Keratinocyte (primary cell): Measurements from ENCODE around the gene METTL24. TPM values are rescaled to one million over a fixed set of nuclear protein-coding genes. Genes with fewer than 3 reads are reported as not detected.

Experiments used
- DNase-seq: peaks from one replicate; pipeline ENCODE4 v3.0.0-alpha.2; 2011; ENCODE audit warnings: low read depth, missing footprints, low spot score
- FAIRE-seq: peaks from 2 replicates; lab custom pipeline; 2011; peaks lifted over from hg19 to GRCh38; lab: Jason Lieb, UNC
- H2AFZ ChIP-seq: 2 replicates; pipeline ENCODE4 v1.6.0; 2012; ENCODE audit warnings: low read length, control low read depth, inconsistent platforms; ENCODE audit not compliant: control insufficient read depth
- H3K27ac ChIP-seq: 2 replicates; pipeline ENCODE4 v1.5.1; 2011; ENCODE audit warnings: low read length; ENCODE audit not compliant: control insufficient read depth, insufficient read depth
- H3K27me3 ChIP-seq: 3 replicates; pipeline ENCODE4 v1.6.0; 2011; ENCODE audit warnings: low read length; ENCODE audit not compliant: control insufficient read depth, insufficient read depth; ENCODE audit errors: extremely low read depth
- H3K36me3 ChIP-seq, 2 experiments: 2 replicates in 1 of 2; 3 replicates in 1 of 2; pipeline ENCODE4 v1.5.1; 2011; ENCODE audit warnings: low read length in 2 of 2, mild to moderate bottlenecking in 1 of 2; ENCODE audit not compliant: control insufficient read depth in 2 of 2, insufficient read depth in 2 of 2; ENCODE audit errors: extremely low read depth in 1 of 2
- H3K4me1 ChIP-seq: 3 replicates; pipeline ENCODE4 v1.5.1; 2011; ENCODE audit warnings: low read length; ENCODE audit not compliant: control insufficient read depth, insufficient read depth; ENCODE audit errors: extremely low read depth
- H3K4me2 ChIP-seq: 3 replicates; pipeline ENCODE4 v1.6.0; 2011; ENCODE audit warnings: low read depth, low read length; ENCODE audit not compliant: control insufficient read depth, insufficient read depth; ENCODE audit errors: extremely low read depth
- H3K4me3 ChIP-seq, 3 experiments: fragments of 200-600 bp in 1 of 3; sonication (generic) in 1 of 3; 2 replicates in 2 of 3; 3 replicates in 1 of 3; pipeline ENCODE4 v1.5.1; 2011 to 2016; ENCODE audit warnings: low read length in 3 of 3, mild to moderate bottlenecking in 3 of 3, control low read depth in 2 of 3, inconsistent platforms in 1 of 3, low read depth in 1 of 3, mixed read lengths in 1 of 3, mixed run types in 1 of 3, moderate library complexity in 1 of 3; ENCODE audit not compliant: control insufficient read depth in 2 of 3, insufficient read depth in 2 of 3; ENCODE audit errors: extremely low read depth in 1 of 3
- H3K79me2 ChIP-seq: 2 replicates; pipeline ENCODE4 v1.6.0; 2012; ENCODE audit warnings: low read length; ENCODE audit not compliant: control insufficient read depth, insufficient read depth
- H3K9ac ChIP-seq: 3 replicates; pipeline ENCODE4 v1.6.0; 2011; ENCODE audit warnings: low read length; ENCODE audit not compliant: control insufficient read depth, insufficient read depth; ENCODE audit errors: extremely low read depth
- H3K9me1 ChIP-seq: 3 replicates; pipeline ENCODE4 v1.6.0; 2011; ENCODE audit warnings: low read length; ENCODE audit not compliant: control insufficient read depth, insufficient read depth; ENCODE audit errors: extremely low read depth
- H3K9me3 ChIP-seq: 2 replicates; pipeline ENCODE4 v1.5.1; 2012; ENCODE audit warnings: low read depth, low read length; ENCODE audit not compliant: control insufficient read depth
- H4K20me1 ChIP-seq: 3 replicates; pipeline ENCODE4 v1.6.0; 2011; ENCODE audit warnings: low read length; ENCODE audit not compliant: control insufficient read depth, insufficient read depth; ENCODE audit errors: extremely low read depth
- CTCF ChIP-seq, 3 experiments: IDR thresholded peaks in 1 of 3; conservative IDR thresholded peaks in 1 of 3; optimal IDR thresholded peaks in 1 of 3; 2 replicates in 2 of 3; 3 replicates in 1 of 3; pipeline versions ENCODE3 to v1.5.1; 2011; ENCODE audit warnings: low read length in 3 of 3, mild to moderate bottlenecking in 3 of 3, moderate library complexity in 2 of 3, control low read depth in 1 of 3, inconsistent platforms in 1 of 3; ENCODE audit not compliant: insufficient read depth in 2 of 3; ENCODE audit errors: extremely low read depth in 1 of 3
- EZH2 ChIP-seq: IDR thresholded peaks from one replicate; pipeline ENCODE4 v1.6.1; 2012; ENCODE audit warnings: inconsistent platforms, mild to moderate bottlenecking, low read length, moderate library complexity
- dilution Hi-C: fragments of 300-500 bp; cut with MboI; formaldehyde crosslinking; loops from one replicate; pipeline ENCODE4 v1.7.0; 2020; ENCODE audit warnings: low sequenced_read_pairs; ENCODE audit not compliant: extremely low pct_ligation_motif_present
- polyA plus RNA-seq, 5 experiments: library from polyadenylated mRNA; depleted of rRNA in 3 of 5; stranded (reverse) in 3 of 5; stranded (forward) in 1 of 5; unstranded in 1 of 5; fragments of >200 nt; gene quantifications; 1 replicate in 1 of 5; 2 replicates in 3 of 5; 3 replicates in 1 of 5; pipeline versions ENCODE4 v1.2.1 to v1.2.3, GENCODE V29; 2011 to 2012; ENCODE audit warnings: missing spikeins in 2 of 5, low read depth in 1 of 5, low replicate concordance in 1 of 5

The METTL24 gene
- polyA plus RNA-seq, 1 donor (not counting 4 experiments of a cell fraction or from before 2014, with no cell fraction given): not detected

- H3K27me3 ChIP-seq: no peaks in the 10 kb centered on the region
- H3K27ac ChIP-seq: peak overlapping the region; percentile 18
- H3K4me2 ChIP-seq: peak overlapping the region; percentile 24
- H3K79me2 ChIP-seq: no peaks in the 10 kb centered on the region
- H3K9ac ChIP-seq: no peak overlapping the region
- no peak overlapping the region for H3K4me3 ChIP-seq
- peaks cover 11% of the 10 kb centered on the region for H3K4me1 ChIP-seq
- no peak overlapping the region for H2AFZ ChIP-seq
- TF ChIP-seq EZH2 (no peak), CTCF (optimal IDR thresholded peaks at IDR 0.05 in 1 of 3, IDR thresholded peaks at IDR 0.05 in 1 of 3, conservative IDR thresholded peaks at IDR 0.05 in 1 of 3; ENCODE audit: extremely low read depth in 1 of 3, insufficient read depth in 2 of 3, low read length in 3 of 3) (no peak)
- DNase-seq: peak; percentile 30
- H3K9me1 ChIP-seq: no peaks in the 10 kb centered on the region
- no peaks in the 10 kb centered on the region for H4K20me1 ChIP-seq
- H3K36me3 ChIP-seq: peaks cover 6 to 10% of the 10 kb centered on the region in 2 experiments
- FAIRE-seq: peak; percentile 23
- dilution Hi-C loops: no loop called here
- H3K9me3 ChIP-seq: no peaks in the 10 kb centered on the region
These were observed 140.9 kb downstream of the METTL24 start for GRCh38 chr6:110217266-110217665.

- Histone ChIP-seq H3K9ac (no peak overlapping the region), H3K27me3 (no peaks in the 10 kb centered on the region), H4K20me1 (no peaks in the 10 kb centered on the region), H3K27ac (no peak overlapping the region), H3K36me3 (peaks cover 9 to 13% of the 10 kb centered on the region in 2 experiments), H3K79me2 (no peaks in the 10 kb centered on the region), H3K4me3 (no peak overlapping the region), H3K4me1 (peaks cover 11% of the 10 kb centered on the region), H3K9me1 (no peaks in the 10 kb centered on the region), H3K9me3 (no peaks in the 10 kb centered on the region), H2AFZ (no peak overlapping the region), H3K4me2 (no peak overlapping the region)
- no peak for TF ChIP-seq EZH2
- no peak for TF ChIP-seq CTCF (optimal IDR thresholded peaks at IDR 0.05 in 1 of 3, IDR thresholded peaks at IDR 0.05 in 1 of 3, conservative IDR thresholded peaks at IDR 0.05 in 1 of 3; ENCODE audit: extremely low read depth in 1 of 3, insufficient read depth in 2 of 3, low read length in 3 of 3)
- FAIRE-seq: no peak
- dilution Hi-C loops: no loop called here
- no peak for DNase-seq
These were observed 142.0 kb downstream of the METTL24 start for GRCh38 chr6:110216140-110216539.
